AG09319 (cell line): ENCODE measurements around the gene DUOX1.
A peak's percentile ranks its signal among the peaks of the same experiment; 100 is the strongest.

Source experiments
- DNase-seq: peaks from one replicate; pipeline ENCODE4 v3.0.0-alpha.2; 2010; ENCODE audit warnings: low read depth; ENCODE audit errors: extremely low read depth
- CTCF ChIP-seq: IDR thresholded peaks from 2 replicates; pipeline ENCODE4 v1.5.1; 2011; ENCODE audit warnings: low read depth, mild to moderate bottlenecking, inconsistent platforms, low read length, moderate library complexity

DUOX1 gene

GRCh38 chr15:45126535-45127158 is 3.1 kb upstream of the DUOX1 start:
- TF ChIP-seq CTCF, result peak; percentile 59
- DNase-seq, result no peak

GRCh38 chr15:45128971-45129639 is 689 bp upstream of the DUOX1 start:
- DNase-seq, result no peak
- no peak for TF ChIP-seq CTCF

GRCh38 chr15:45130291-45131000 is 652 bp downstream of the DUOX1 start:
- TF ChIP-seq CTCF, result no peak
- DNase-seq, result no peak

- TF ChIP-seq CTCF, result no peak
Measured at GRCh38 chr15:45131510-45131909, 1.7 kb downstream of the DUOX1 start.

GRCh38 chr15:45132844-45133560 is 3.2 kb downstream of the DUOX1 start:
- no peak for DNase-seq
- no peak for TF ChIP-seq CTCF

More at GRCh38 chr15:45131510-45131909, 1.7 kb downstream of the DUOX1 start:
- no peak for DNase-seq

GRCh38 chr15:45133561-45133920 is 3.7 kb downstream of the DUOX1 start:
- no peak for TF ChIP-seq CTCF
- no peak for DNase-seq
